ENCODE data around the gene MYCT1. TPM values are rescaled to one million over a fixed set of nuclear protein-coding genes. Genes with fewer than 3 reads are reported as not detected.

MYCT1 gene
- total RNA-seq, 3 donors from 2014 or later (not counting 1 experiment from before 2014, with no cell fraction given), result 0.25 to 0.64 (median 0.55) TPM

- no peak overlapping the region for H3K27ac Mint-ChIP-seq
- no peaks in the 10 kb centered on the region for H3K36me3 Mint-ChIP-seq
- no peaks in the 10 kb centered on the region for H3K4me1 Mint-ChIP-seq
- H3K27ac ChIP-seq (ENCODE audit: low read length), result no peak overlapping the region
- no peaks in the 10 kb centered on the region for H3K4me1 ChIP-seq (ENCODE audit: control insufficient read depth, insufficient read depth, low read length)
- WGBS (ENCODE audit: insufficient coverage), result 93% methylated on average over 3 of the region's 3 CpGs
- intact Hi-C loops (cut with micrococcal nuclease), result no loop called here
- DNase-seq (no peak), ATAC-seq (no peak)
- TF ChIP-seq, protein P1, sequence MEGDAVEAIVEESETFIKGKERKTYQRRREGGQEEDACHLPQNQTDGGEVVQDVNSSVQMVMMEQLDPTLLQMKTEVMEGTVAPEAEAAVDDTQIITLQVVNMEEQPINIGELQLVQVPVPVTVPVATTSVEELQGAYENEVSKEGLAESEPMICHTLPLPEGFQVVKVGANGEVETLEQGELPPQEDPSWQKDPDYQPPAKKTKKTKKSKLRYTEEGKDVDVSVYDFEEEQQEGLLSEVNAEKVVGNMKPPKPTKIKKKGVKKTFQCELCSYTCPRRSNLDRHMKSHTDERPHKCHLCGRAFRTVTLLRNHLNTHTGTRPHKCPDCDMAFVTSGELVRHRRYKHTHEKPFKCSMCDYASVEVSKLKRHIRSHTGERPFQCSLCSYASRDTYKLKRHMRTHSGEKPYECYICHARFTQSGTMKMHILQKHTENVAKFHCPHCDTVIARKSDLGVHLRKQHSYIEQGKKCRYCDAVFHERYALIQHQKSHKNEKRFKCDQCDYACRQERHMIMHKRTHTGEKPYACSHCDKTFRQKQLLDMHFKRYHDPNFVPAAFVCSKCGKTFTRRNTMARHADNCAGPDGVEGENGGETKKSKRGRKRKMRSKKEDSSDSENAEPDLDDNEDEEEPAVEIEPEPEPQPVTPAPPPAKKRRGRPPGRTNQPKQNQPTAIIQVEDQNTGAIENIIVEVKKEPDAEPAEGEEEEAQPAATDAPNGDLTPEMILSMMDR (IDR thresholded peaks at IDR 0.05), result no peak
- H3K4me3 Mint-ChIP-seq, result no peak overlapping the region
- H3K36me3 ChIP-seq (ENCODE audit: control insufficient read depth, insufficient read depth, low read length), result no peaks in the 10 kb centered on the region
- peaks cover 10 to 21% of the 10 kb centered on the region in 2 donors for H3K27me3 Mint-ChIP-seq (ENCODE audit: low read depth in 2 of 2)
- no peaks in the 10 kb centered on the region for H3K27me3 ChIP-seq (ENCODE audit: control insufficient read depth, insufficient read depth, low read length)
- H3K9me3 ChIP-seq (ENCODE audit: control insufficient read depth, insufficient read depth, low read length), result no peaks in the 10 kb centered on the region
- no peak overlapping the region for H3K4me3 ChIP-seq (ENCODE audit: low read length)
- no peaks in the 10 kb centered on the region for H3K9me3 Mint-ChIP-seq
Observed at GRCh38 chr6:152727507-152727906, 29.8 kb downstream of the MYCT1 start.

- DNase-seq (no peak), ATAC-seq (no peak)
- Mint-ChIP-seq H3K27ac (no peak overlapping the region), H3K9me3 (no peaks in the 10 kb centered on the region), H3K4me1 (no peaks in the 10 kb centered on the region), H3K27me3 (ENCODE audit: low read depth in 2 of 2) (peaks cover 2 to 26% of the 10 kb centered on the region in 2 donors), H3K36me3 (no peaks in the 10 kb centered on the region), H3K4me3 (no peak overlapping the region)
- H3K4me3 ChIP-seq (ENCODE audit: low read length), result no peak overlapping the region
- H3K9me3 ChIP-seq (ENCODE audit: control insufficient read depth, insufficient read depth, low read length), result no peaks in the 10 kb centered on the region
- H3K36me3 ChIP-seq (ENCODE audit: control insufficient read depth, insufficient read depth, low read length), result no peaks in the 10 kb centered on the region
- 89% methylated on average over 2 of the region's 2 CpGs for WGBS (ENCODE audit: insufficient coverage)
- no peak overlapping the region for H3K27ac ChIP-seq (ENCODE audit: low read length)
- H3K27me3 ChIP-seq (ENCODE audit: control insufficient read depth, insufficient read depth, low read length), result peaks cover 6% of the 10 kb centered on the region
- H3K4me1 ChIP-seq (ENCODE audit: control insufficient read depth, insufficient read depth, low read length), result no peaks in the 10 kb centered on the region
- TF ChIP-seq, protein P1 (IDR thresholded peaks at IDR 0.05), result no peak
- intact Hi-C loops (cut with micrococcal nuclease), result no loop called here
Observed at GRCh38 chr6:152734630-152735029, 36.9 kb downstream of the MYCT1 start.

DNA sequence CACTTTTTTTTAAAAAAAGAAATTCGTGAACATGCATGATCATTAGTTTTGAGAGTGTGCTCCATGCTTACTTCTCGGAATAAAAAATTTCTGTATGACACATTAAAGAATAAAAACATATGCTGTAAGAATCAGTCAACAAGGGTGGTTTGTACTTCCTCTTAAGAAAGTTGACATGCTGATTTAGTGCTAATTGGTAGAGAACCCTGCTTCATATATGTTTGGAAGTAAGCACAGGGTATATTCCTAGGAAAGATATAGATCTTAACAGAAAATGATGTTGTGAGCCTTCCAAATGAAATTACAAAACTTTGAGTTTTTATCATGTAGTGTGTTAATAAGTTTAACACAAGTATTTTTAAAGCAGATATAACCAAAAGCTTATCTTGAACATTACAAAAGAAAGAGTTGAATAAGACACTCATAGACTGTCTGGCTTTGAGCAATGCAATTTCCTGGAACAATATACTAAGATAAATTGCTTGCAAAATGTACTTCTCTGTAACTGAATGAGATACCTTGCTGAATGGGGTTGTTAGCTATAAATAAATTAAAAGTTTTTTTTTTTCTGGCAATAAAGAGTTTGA is 39.1 kb downstream of the MYCT1 start:
- peak in 1 of 3 donors; percentile 54 for ATAC-seq

More for the DNA sequence above, 39.1 kb downstream of the MYCT1 start:
- Mint-ChIP-seq H3K36me3 (no peaks in the 10 kb centered on the region), H3K4me3 (no peak overlapping the region), H3K27me3 (ENCODE audit: low read depth in 2 of 2) (peaks cover 2 to 28% of the 10 kb centered on the region in 2 donors), H3K9me3 (no peaks in the 10 kb centered on the region), H3K27ac (no peak overlapping the region), H3K4me1 (no peaks in the 10 kb centered on the region)
- TF ChIP-seq, protein P1 (IDR thresholded peaks at IDR 0.05), result no peak
- Histone ChIP-seq H3K4me1 (ENCODE audit: control insufficient read depth, insufficient read depth, low read length) (no peaks in the 10 kb centered on the region), H3K9me3 (ENCODE audit: control insufficient read depth, insufficient read depth, low read length) (no peaks in the 10 kb centered on the region), H3K27ac (ENCODE audit: low read length) (no peak overlapping the region), H3K27me3 (ENCODE audit: control insufficient read depth, insufficient read depth, low read length) (peaks cover 6% of the 10 kb centered on the region), H3K36me3 (ENCODE audit: control insufficient read depth, insufficient read depth, low read length) (no peaks in the 10 kb centered on the region), H3K4me3 (ENCODE audit: low read length) (no peak overlapping the region)
- intact Hi-C loops (cut with micrococcal nuclease), result no loop called here
- no CpG with 5 or more reads among the region's 2 CpGs for WGBS (ENCODE audit: insufficient coverage)
- no peak for DNase-seq
